ENCODE measurements around the gene GUCD1.
A peak's percentile ranks its signal among the peaks of the same experiment; 100 is the strongest.

GUCD1 gene

GRCh38 chr22:24543679-24544243 lies 11.2 kb downstream of the GUCD1 start:
- no peak overlapping the region for H3K4me3 ChIP-seq (ENCODE audit: low read depth, low read length)
- no peak for DNase-seq (ENCODE audit: low read depth)
- TF ChIP-seq, protein P1, sequence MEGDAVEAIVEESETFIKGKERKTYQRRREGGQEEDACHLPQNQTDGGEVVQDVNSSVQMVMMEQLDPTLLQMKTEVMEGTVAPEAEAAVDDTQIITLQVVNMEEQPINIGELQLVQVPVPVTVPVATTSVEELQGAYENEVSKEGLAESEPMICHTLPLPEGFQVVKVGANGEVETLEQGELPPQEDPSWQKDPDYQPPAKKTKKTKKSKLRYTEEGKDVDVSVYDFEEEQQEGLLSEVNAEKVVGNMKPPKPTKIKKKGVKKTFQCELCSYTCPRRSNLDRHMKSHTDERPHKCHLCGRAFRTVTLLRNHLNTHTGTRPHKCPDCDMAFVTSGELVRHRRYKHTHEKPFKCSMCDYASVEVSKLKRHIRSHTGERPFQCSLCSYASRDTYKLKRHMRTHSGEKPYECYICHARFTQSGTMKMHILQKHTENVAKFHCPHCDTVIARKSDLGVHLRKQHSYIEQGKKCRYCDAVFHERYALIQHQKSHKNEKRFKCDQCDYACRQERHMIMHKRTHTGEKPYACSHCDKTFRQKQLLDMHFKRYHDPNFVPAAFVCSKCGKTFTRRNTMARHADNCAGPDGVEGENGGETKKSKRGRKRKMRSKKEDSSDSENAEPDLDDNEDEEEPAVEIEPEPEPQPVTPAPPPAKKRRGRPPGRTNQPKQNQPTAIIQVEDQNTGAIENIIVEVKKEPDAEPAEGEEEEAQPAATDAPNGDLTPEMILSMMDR (IDR thresholded peaks at IDR 0.05; ENCODE audit: control insufficient read depth, extremely low read depth, insufficient read depth) = no peak

DNA sequence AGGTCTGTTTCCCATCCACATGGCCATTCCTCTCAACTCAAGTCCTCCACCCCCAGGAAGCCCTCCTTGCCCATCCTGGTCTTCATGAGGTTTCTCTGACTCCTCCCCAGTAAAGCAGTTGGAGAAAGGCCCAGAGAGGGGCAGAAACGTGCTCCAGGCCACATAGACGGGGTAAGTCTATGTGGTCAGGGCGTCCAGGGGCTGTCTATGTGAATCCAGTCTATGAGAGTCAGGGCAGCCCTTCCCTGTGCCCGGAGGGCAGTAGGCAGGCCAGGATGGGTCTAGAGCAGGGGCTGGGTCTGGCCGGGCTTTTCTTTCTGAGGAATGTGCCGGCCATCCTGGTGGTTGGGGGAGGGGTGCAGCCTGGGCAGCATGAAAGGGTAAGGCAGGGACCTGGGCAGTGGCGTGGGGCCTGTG lies 11.7 kb downstream of the GUCD1 start:
- H3K4me3 ChIP-seq (ENCODE audit: low read depth, low read length) = no peak overlapping the region
- DNase-seq (ENCODE audit: low read depth) = no peak
- TF ChIP-seq, protein P1 (IDR thresholded peaks at IDR 0.05; ENCODE audit: control insufficient read depth, extremely low read depth, insufficient read depth) = no peak

GRCh38 chr22:24542641-24543040 lies 12.3 kb downstream of the GUCD1 start:
- DNase-seq (ENCODE audit: low read depth) = peak; percentile 62
- H3K4me3 ChIP-seq (ENCODE audit: low read depth, low read length) = no peak overlapping the region
- TF ChIP-seq, protein P1 (IDR thresholded peaks at IDR 0.05; ENCODE audit: control insufficient read depth, extremely low read depth, insufficient read depth) = no peak

DNA sequence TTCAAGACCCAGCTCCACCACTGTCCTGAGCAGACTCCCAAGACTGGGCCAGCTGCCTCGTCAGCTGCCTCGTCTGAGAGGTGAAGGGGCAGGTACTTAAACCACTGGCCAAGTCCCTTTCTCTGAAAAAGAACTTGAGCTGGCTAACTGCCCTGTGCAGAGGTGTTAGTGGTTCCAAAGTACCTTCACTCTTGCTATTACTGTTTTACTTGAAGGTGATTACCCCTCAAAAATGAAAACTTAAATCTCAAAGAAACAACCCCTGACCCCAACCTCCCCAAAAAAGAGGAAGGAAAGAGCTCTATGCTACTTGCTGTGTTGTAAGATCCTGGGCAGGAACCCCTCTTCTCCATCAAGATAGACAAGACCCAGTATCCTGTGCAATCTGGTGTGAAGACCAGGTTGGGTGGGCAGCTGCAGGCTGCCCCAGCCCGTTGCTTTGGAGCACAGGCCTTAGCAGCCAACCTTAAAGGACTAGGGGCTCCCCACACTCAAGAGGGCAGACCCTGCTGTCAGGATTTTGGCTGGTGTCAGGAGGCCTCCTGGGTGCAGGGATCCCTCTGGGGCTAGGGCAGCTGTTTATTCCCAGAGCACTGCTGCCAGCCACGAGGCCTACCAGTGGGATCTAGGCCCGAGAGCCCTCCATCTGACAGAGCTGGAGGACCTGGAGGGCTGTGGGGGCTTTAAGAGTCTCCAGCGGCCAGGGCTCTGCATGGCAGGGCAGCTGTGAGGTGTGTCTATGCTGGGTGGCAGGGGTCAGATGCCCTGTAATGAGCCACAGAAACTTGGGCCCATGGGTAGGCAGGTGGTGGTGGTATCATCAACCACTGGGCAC lies 13.0 kb downstream of the GUCD1 start:
- no peak overlapping the region for H3K4me3 ChIP-seq (ENCODE audit: low read depth, low read length)
- TF ChIP-seq, protein P1 (IDR thresholded peaks at IDR 0.05; ENCODE audit: control insufficient read depth, extremely low read depth, insufficient read depth) = no peak
- DNase-seq (ENCODE audit: low read depth) = no peak

- H3K4me3 ChIP-seq (ENCODE audit: low read depth, low read length) = no peak overlapping the region
- no peak for DNase-seq (ENCODE audit: low read depth)
- TF ChIP-seq, protein P1 (IDR thresholded peaks at IDR 0.05; ENCODE audit: control insufficient read depth, extremely low read depth, insufficient read depth) = no peak
Observed at GRCh38 chr22:24540470-24540869, 14.5 kb downstream of the GUCD1 start.

DNA sequence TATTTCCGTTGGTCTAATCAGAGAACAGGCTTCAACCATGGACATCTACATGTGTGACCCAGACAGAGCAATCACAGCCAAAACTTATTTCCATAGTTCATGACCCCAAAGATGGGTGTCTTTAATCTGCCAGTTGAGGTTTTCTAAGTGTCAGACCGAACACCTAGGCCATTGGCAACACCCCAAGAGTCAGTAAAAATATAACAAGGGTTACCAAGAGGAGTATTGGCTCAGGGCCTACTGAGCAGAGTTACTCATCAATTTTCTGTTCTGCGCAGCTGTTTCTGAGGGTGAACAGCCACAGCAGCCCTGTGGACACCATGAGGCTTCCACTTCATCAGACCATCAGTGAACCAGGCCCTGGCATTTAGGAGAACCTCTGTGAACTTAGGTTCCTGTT lies 18.8 kb downstream of the GUCD1 start:
- no peak for DNase-seq (ENCODE audit: low read depth)
- TF ChIP-seq, protein P1 (IDR thresholded peaks at IDR 0.05; ENCODE audit: control insufficient read depth, extremely low read depth, insufficient read depth) = no peak
- no peak overlapping the region for H3K4me3 ChIP-seq (ENCODE audit: low read depth, low read length)

All from LNCaP clone FGC (cell line).